BJ (cell line): ENCODE results near the gene KCNH3. TPM values are rescaled to one million over a fixed set of nuclear protein-coding genes. Genes with fewer than 3 reads are reported as not detected.

Experiments
- CTCF ChIA-PET: fragments of 350-600 bp; formaldehyde crosslinking; extraction: SDS; loops from one replicate; lab custom pipeline; 2021; ENCODE audit warnings: antibody characterized with exemption, inconsistent platforms; lab: Yijun Ruan, JAX
- POLR2A ChIA-PET: fragments of 300-600 bp; sonication (Branson Sonifier 250); formaldehyde crosslinking; extraction: SDS; loops from one replicate; lab custom pipeline; 2021; ENCODE audit warnings: antibody characterized with exemption; lab: Charles Lee
- DNase-seq: peaks from one replicate; pipeline ENCODE4 v3.0.0-alpha.2; 2011; ENCODE audit warnings: low read depth
- H3K27me3 ChIP-seq: 2 replicates; pipeline ENCODE4 v1.6.0; 2011; ENCODE audit warnings: low read length; ENCODE audit not compliant: control insufficient read depth, insufficient read depth
- H3K36me3 ChIP-seq: 2 replicates; pipeline ENCODE4 v1.5.1; 2011; ENCODE audit warnings: low read length; ENCODE audit not compliant: control insufficient read depth, insufficient read depth
- H3K4me3 ChIP-seq: 2 replicates; pipeline ENCODE4 v1.5.1; 2011; ENCODE audit warnings: low read depth, mild to moderate bottlenecking, control low read depth, low read length
- CTCF ChIP-seq: IDR thresholded peaks from 2 replicates; pipeline ENCODE4 v1.5.1; 2011; ENCODE audit warnings: low read depth, mild to moderate bottlenecking, control low read depth, inconsistent platforms, low read length, moderate library complexity; ENCODE audit not compliant: insufficient read depth
- polyA plus RNA-seq: library from polyadenylated mRNA; depleted of rRNA; stranded (reverse); fragments of >200 nt; gene quantifications from 2 replicates; pipeline ENCODE4 v1.2.3, GENCODE V29; 2011

The KCNH3 gene
- polyA plus RNA-seq, 1 experiment = 0.02 TPM

- no peaks in the 10 kb centered on the region for H3K36me3 ChIP-seq
- no peak for DNase-seq
- TF ChIP-seq CTCF = no peak
- no peak overlapping the region for H3K4me3 ChIP-seq
- POLR2A ChIA-PET = no interaction called here
- CTCF ChIA-PET = interaction anchor here (0.7 to 3.2 kb wide), 3 partner anchors 138 to 149 kb away, joined by 3 to 10 read pairs (median 5); no protein-coding TSS in a partner anchor
- H3K27me3 ChIP-seq = no peaks in the 10 kb centered on the region
These were observed 42.1 kb upstream of the KCNH3 start for GRCh38 chr12:49496417-49497360.

- Histone ChIP-seq H3K36me3 (peaks cover 1% of the 10 kb centered on the region; the same call in 1 of the 2 replicates), H3K27me3 (no peaks in the 10 kb centered on the region), H3K4me3 (no peak overlapping the region)
- POLR2A ChIA-PET = no interaction called here
- CTCF ChIA-PET = interaction anchor here (0.7 to 1.7 kb wide), 3 partner anchors 154 to 170 kb away, joined by 3 to 4 read pairs (median 3); no protein-coding TSS in a partner anchor
- no peak for DNase-seq
- no peak for TF ChIP-seq CTCF
These were observed 36.9 kb upstream of the KCNH3 start for GRCh38 chr12:49501895-49502294.

GRCh38 chr12:49502590-49502989 lies 36.2 kb upstream of the KCNH3 start:
- ChIA-PET POLR2A (no interaction called here), CTCF (no interaction called here)
- H3K36me3 ChIP-seq = peaks cover 1% of the 10 kb centered on the region; the same call in 1 of the 2 replicates
- H3K27me3 ChIP-seq = no peaks in the 10 kb centered on the region
- TF ChIP-seq CTCF = no peak
- DNase-seq = no peak
- H3K4me3 ChIP-seq = no peak overlapping the region

GRCh38 chr12:49503674-49504180 lies 35.1 kb upstream of the KCNH3 start:
- no peak for DNase-seq
- H3K36me3 ChIP-seq = peaks cover 1% of the 10 kb centered on the region; the same call in 1 of the 2 replicates

More at GRCh38 chr12:49503674-49504180, 35.1 kb upstream of the KCNH3 start:
- TF ChIP-seq CTCF = no peak
- Histone ChIP-seq H3K27me3 (no peaks in the 10 kb centered on the region), H3K4me3 (no peak overlapping the region)
- CTCF ChIA-PET = interaction anchor here (0.6 to 1.6 kb wide), 5 partner anchors 10 to 252 kb away, joined by 3 to 6 read pairs (median 3); no protein-coding TSS in a partner anchor
- POLR2A ChIA-PET = no interaction called here
